Measurements from ENCODE around the gene CC2D1A. TPM values are rescaled to one million over a fixed set of nuclear protein-coding genes. Genes with fewer than 3 reads are reported as not detected.

Gene CC2D1A
- total RNA-seq, 4 donors from 2014 or later: 29.3 to 36.4 (median 31.3) TPM

- no peaks in the 10 kb centered on the region for H3K4me1 ChIP-seq
- TF ChIP-seq POLR2A (IDR thresholded peaks at IDR 0.05): no peak
- TF ChIP-seq CTCF (IDR thresholded peaks at IDR 0.05): no peak
- intact Hi-C loops (cut with DNase I): no loop called here
- H3K27ac ChIP-seq: no peak overlapping the region
- WGBS, 2 donors: 94 to 96% methylated on average over 20 to 26 of the region's 28 CpGs
- DNase-seq: no peak
- peaks cover 34 to 57% of the 10 kb centered on the region in 2 donors for H3K36me3 ChIP-seq
- no peak overlapping the region for H3K4me3 ChIP-seq (replicated peaks in 1 of 3)
- H3K27me3 ChIP-seq: no peaks in the 10 kb centered on the region
- H3K9me3 ChIP-seq: no peaks in the 10 kb centered on the region
These were observed 17.4 kb downstream of the CC2D1A start for GRCh38 chr19:13923194-13923987.

- intact Hi-C loops (cut with DNase I): no loop called here
- no peak overlapping the region for H3K27ac ChIP-seq
- H3K9me3 ChIP-seq: no peaks in the 10 kb centered on the region
- no peak for TF ChIP-seq POLR2A (IDR thresholded peaks at IDR 0.05)
- no peak for TF ChIP-seq CTCF (IDR thresholded peaks at IDR 0.05)
- no peaks in the 10 kb centered on the region for H3K27me3 ChIP-seq
- no peaks in the 10 kb centered on the region for H3K4me1 ChIP-seq
- H3K4me3 ChIP-seq (replicated peaks in 1 of 3): no peak overlapping the region
- peaks cover 21 to 40% of the 10 kb centered on the region in 2 donors for H3K36me3 ChIP-seq
- no peak for DNase-seq
- 70 to 90% methylated on average over 4 of the region's 4 CpGs for WGBS, 2 donors
These were observed 20.0 kb downstream of the CC2D1A start for GRCh38 chr19:13926010-13926409.

- no peak for TF ChIP-seq CTCF (IDR thresholded peaks at IDR 0.05)
- TF ChIP-seq POLR2A (IDR thresholded peaks at IDR 0.05): no peak
- intact Hi-C loops (cut with DNase I): no loop called here
- Histone ChIP-seq H3K4me3 (replicated peaks in 1 of 3) (no peak overlapping the region), H3K27ac (no peak overlapping the region), H3K36me3 (peaks cover 14 to 34% of the 10 kb centered on the region in 2 donors), H3K9me3 (no peaks in the 10 kb centered on the region), H3K27me3 (no peaks in the 10 kb centered on the region), H3K4me1 (no peaks in the 10 kb centered on the region)
- WGBS, 2 donors: 74 to 94% methylated on average over 8 of the region's 8 CpGs
- DNase-seq: no peak
These were observed 20.7 kb downstream of the CC2D1A start for GRCh38 chr19:13926715-13927114.

GRCh38 chr19:13929340-13929739 lies 23.3 kb downstream of the CC2D1A start:
- H3K4me3 ChIP-seq (replicated peaks in 1 of 3): no peak overlapping the region

More at GRCh38 chr19:13929340-13929739, 23.3 kb downstream of the CC2D1A start:
- no peak for DNase-seq
- TF ChIP-seq CTCF (IDR thresholded peaks at IDR 0.05): no peak
- no peak for TF ChIP-seq POLR2A (IDR thresholded peaks at IDR 0.05)
- peaks cover 0 to 14% of the 10 kb centered on the region in 2 donors for H3K36me3 ChIP-seq
- no peaks in the 10 kb centered on the region for H3K9me3 ChIP-seq
- H3K27ac ChIP-seq: no peak overlapping the region
- WGBS, 2 donors: 92% methylated on average over 5 of the region's 12 CpGs; no CpG with 5 or more reads in 1 of the 2 donors
- H3K4me1 ChIP-seq: no peaks in the 10 kb centered on the region
- intact Hi-C loops (cut with DNase I): no loop called here
- no peaks in the 10 kb centered on the region for H3K27me3 ChIP-seq
